Lower leg skin (tissue), 4 donors: Measurements from ENCODE around the gene SP100. TPM values are rescaled to one million over a fixed set of nuclear protein-coding genes. Genes with fewer than 3 reads are reported as not detected.

Experiments
- DNase-seq, 2 donors: peaks; one replicate each; pipeline ENCODE4 v3.0.0-alpha.2; 2019; ENCODE audit warnings: low spot score in 2 of 2
- H3K4me3 ChIP-seq: fragments of 200-600 bp; sonication (generic); 2 replicates; pipeline ENCODE4 v1.5.1; 2017; ENCODE audit warnings: mild to moderate bottlenecking, low read depth; ENCODE audit not compliant: poor library complexity, severe bottlenecking
- CTCF ChIP-seq, 3 donors: fragments of 450-650 bp; IDR thresholded peaks; one replicate each; pipeline ENCODE4 v1.5.1; 2016; ENCODE audit warnings: antibody characterized with exemption in 3 of 3, mild to moderate bottlenecking in 3 of 3, moderate library complexity in 2 of 3
- POLR2A ChIP-seq, 2 donors: fragments of 450-650 bp; IDR thresholded peaks; one replicate each; pipeline ENCODE4 v1.6.1; 2016 to 2017; ENCODE audit warnings: antibody characterized with exemption in 2 of 2, mild to moderate bottlenecking in 1 of 2, moderate library complexity in 1 of 2
- WGBS, 2 donors: methylation state at CpG; one replicate each; pipeline ENCODE4 v1.1.5; 2018; 5-methylcytosine and 5-hydroxymethylcytosine counted together
- intact Hi-C: fragments of 100-400 bp; cut with DNase I; formaldehyde crosslinking; loops from one replicate; pipeline ENCODE4 v1.15.0; 2023; ENCODE audit warnings: low total_unique reads
- total RNA-seq, 4 donors: library from RNA; depleted of rRNA; stranded (reverse); fragments of >200 nt; gene quantifications; one replicate each; pipeline ENCODE4 v1.1.0, GENCODE V29; 2016

SP100 gene
- total RNA-seq, 4 donors from 2014 or later = 48.1 to 74.6 (median 58.1) TPM

GRCh38 chr2:230541934-230542380 is 126.0 kb downstream of the SP100 start:
- TF ChIP-seq CTCF (IDR thresholded peaks at IDR 0.05) (no peak), POLR2A (IDR thresholded peaks at IDR 0.05) (no peak)
- DNase-seq = no peak
- 54 to 59% methylated on average over 3 of the region's 3 CpGs for WGBS, 2 donors
- no peak overlapping the region for H3K4me3 ChIP-seq
- intact Hi-C loops = no loop called here

- DNase-seq = no peak
- no peak for TF ChIP-seq CTCF (IDR thresholded peaks at IDR 0.05)
- no peak for TF ChIP-seq POLR2A (IDR thresholded peaks at IDR 0.05)
- 96 to 97% methylated on average over 2 of the region's 2 CpGs for WGBS, 2 donors
- H3K4me3 ChIP-seq = no peak overlapping the region
- intact Hi-C loops = no loop called here
Observed at GRCh38 chr2:230542751-230543150, 126.8 kb downstream of the SP100 start.

- intact Hi-C loops = no loop called here
- TF ChIP-seq CTCF (IDR thresholded peaks at IDR 0.05) = no peak
- no peak for TF ChIP-seq POLR2A (IDR thresholded peaks at IDR 0.05)
- WGBS, 2 donors = 86% methylated on average over 2 of the region's 2 CpGs
- no peak overlapping the region for H3K4me3 ChIP-seq
- no peak for DNase-seq
Observed at GRCh38 chr2:230552181-230552580, 136.2 kb downstream of the SP100 start.

GRCh38 chr2:230557065-230557464 is 141.1 kb downstream of the SP100 start:
- TF ChIP-seq CTCF (IDR thresholded peaks at IDR 0.05) (no peak), POLR2A (IDR thresholded peaks at IDR 0.05) (no peak)
- no peak for DNase-seq
- intact Hi-C loops = no loop called here
- no peak overlapping the region for H3K4me3 ChIP-seq
- WGBS, 2 donors = 58 to 59% methylated on average over 1 of the region's 1 CpG

GRCh38 chr2:230564805-230565779 is 149.1 kb downstream of the SP100 start:
- no peak for TF ChIP-seq POLR2A (IDR thresholded peaks at IDR 0.05)
- TF ChIP-seq CTCF (IDR thresholded peaks at IDR 0.05) = no peak
- no peak for DNase-seq
- WGBS, 2 donors = 50 to 79% methylated on average over 11 of the region's 11 CpGs
- intact Hi-C loops = no loop called here
- no peak overlapping the region for H3K4me3 ChIP-seq
